Fibroblast of the conjunctiva (primary cell): ENCODE results near the gene SDK2.

Source experiments
- DNase-seq: peaks from one replicate; pipeline ENCODE4 v3.0.0-alpha.2; 2010; ENCODE audit warnings: low read depth

The SDK2 gene

DNA sequence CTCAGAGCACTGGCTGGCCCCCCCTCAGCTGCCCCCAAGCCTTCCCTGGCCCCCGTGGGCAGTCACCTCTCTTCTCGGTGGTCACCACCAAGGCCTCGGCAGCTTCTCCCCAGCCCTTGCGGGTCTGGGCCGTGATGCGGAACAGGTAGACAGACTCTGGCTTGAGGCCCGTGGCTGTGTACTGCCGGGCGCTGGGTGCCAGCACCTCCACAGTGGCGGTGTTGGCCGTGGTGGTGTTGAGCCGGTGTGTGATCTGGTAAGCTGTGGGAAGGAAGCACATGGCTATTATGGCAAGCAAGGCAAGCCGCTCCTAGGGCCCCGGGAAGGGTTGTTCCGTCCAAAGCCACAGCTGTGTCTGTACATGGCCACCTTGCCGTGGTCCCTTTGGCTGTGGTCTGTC, 254.0 kb downstream of the SDK2 start:
- DNase-seq = no peak

DNA sequence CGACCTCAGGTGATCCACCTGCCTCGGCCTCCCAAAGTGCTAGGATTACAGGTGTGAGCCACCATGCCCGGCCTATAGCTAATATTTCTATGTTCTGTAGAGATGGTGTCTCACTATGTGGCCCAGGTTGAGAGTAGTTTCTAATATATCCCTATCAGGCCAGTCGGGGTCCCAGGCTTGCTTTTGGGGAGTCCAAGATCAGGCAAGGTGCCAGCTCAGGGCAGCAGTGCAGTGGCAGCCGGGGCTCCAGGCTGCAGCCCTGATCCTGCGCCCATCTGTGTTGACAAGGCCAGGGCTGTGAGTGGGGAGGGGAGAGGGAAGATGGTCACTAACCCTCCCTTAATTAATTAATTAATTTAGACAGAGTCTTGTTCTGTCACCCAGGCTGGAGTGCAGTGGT, 254.8 kb downstream of the SDK2 start:
- no peak for DNase-seq

DNA sequence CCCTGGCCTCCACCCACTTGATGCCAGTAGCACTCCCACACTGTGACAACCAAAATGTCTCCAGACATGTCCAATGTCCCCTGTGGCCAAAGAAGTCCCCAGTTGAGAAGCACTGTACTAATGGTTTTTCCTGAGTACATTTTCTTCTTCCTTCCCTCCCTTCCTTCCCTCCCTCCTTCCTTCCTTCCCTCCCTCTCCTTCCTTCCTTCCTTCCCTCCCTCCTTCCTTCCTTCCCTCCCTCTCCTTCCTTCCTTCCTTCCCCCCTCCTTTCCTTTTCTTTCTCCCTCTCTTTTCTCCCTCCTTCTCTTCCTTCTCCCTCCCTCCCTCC, 255.7 kb downstream of the SDK2 start:
- DNase-seq = no peak

DNA sequence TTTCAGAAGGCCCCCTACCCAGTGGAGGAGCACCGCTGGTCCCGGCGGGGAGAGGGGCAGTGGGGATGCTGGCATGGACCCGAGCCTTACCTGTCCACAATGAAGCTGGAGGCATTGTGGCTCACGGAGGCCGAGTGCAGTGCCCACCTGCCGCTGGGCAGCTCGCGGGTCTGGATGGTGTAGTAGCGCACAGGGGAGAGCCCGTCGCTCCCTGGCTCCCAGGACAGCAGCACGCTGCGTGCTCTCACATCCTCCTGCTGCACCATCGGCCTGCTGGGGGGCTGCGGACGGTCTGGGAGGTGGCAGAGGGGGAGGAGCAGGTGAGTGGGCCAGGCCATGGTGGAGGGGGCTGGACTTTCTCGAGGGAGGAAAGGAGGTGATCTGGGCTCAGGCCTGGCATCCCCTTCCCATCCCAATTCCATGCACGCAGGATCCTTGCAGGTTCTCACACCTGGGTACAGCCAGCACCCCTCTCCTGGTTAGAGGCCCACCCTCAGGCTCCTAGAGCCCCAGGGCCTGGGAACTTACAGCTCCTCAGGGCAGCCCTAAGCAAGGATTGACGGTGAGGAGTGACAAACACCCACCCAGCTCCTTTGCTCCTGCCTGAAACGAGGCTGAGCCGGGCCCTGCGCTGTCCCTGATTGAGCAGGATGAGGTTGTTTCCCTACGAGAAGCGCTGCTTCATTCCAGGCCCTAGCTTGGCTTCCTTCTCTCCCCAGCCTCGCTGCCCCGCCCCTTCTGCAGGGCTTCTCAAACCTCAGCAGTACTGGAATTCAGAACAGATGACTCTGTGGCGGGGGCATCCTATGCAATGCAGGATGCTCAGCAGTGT, 256.3 kb downstream of the SDK2 start:
- no peak for DNase-seq

DNA sequence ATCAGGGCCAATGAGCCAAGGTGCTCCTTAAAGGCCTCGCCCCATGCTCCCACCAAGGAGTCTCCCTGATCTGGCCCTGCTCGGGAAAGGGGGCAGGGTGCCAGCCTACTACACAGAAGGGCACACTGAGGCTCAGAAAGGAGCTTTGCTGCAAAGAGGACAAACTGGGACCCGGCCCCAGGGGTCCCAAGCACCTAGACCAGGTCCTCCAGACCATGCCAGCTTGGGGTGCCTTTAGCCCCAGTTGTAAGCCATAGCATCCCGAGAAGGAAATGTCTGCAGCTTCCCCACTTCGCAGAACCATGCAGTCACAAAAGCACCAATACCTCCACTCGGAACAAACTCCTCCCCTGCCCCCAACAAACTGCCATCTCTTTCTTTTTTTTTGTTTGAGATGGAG, 257.7 kb downstream of the SDK2 start:
- no peak for DNase-seq

DNA sequence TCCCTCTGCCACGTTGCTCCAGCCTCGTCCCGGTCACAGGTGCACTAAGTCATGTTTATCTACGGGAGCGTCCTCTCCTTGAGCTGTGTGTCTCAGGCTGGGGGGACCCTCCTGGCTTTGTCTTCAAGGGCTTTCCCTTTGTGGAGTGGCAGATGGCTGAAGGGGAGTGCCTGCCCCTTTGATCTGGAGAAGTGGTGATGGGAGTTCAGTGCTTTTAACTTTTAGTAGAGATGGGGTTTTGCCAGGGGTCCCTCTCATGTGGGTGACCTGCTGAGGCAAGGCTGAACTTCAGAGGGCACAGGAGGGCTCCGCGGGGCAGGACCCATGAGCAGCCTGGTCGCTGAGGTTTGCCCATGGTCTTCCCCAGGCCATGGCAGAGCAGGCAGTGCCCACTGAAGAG, 259.3 kb downstream of the SDK2 start:
- DNase-seq = no peak

DNA sequence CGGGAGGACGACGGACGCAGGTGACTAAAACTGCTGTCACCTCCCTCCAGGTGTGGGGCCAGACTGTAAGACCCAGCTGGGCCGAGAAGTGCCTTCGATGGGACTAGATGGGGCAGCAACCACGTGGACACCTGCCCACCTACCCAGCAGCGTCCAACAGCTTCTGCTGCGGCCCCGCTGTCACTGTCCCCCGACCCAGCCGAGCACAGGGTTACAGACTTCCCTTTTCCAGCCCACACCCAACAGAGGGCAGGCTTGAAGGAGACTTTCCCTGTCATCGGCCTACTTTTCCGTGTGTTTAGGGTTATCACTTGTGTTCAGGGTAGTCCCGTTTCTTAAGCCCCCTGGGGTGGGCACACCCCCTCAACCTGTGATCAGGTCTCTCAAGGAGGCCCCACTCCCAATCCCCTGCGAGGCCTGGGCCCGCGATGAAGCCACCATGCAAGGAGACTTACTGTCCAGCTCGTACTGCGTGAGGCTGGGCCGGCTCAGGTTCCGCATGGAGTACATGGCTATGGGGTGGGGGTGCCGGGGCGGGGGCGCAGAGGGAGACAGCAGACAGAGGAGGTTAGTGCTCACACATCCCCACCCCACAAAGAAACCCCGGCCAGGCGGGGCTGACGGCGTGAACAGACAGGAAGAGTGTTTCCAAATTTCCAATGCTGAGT, 263.7 kb downstream of the SDK2 start:
- DNase-seq = no peak

DNA sequence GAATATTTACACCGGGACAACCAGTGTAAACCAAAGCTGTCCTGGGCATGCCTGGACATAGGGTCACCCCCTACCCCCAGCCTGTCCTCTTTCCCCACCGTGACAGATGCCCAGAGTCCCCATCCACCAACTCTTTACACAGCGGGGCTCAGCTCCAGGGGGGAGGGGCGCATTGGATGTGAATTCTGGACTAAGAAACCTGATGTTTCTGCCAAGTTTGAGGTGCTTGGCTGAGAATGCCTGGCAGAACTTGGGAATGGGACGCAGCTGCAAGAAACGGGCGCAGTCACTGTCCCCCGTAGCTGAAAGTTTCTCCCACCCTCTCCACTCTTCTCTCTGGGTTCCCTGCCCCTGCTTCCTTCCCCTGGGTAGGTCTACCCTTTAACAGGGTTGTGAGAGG, 264.4 kb downstream of the SDK2 start:
- no peak for DNase-seq

DNA sequence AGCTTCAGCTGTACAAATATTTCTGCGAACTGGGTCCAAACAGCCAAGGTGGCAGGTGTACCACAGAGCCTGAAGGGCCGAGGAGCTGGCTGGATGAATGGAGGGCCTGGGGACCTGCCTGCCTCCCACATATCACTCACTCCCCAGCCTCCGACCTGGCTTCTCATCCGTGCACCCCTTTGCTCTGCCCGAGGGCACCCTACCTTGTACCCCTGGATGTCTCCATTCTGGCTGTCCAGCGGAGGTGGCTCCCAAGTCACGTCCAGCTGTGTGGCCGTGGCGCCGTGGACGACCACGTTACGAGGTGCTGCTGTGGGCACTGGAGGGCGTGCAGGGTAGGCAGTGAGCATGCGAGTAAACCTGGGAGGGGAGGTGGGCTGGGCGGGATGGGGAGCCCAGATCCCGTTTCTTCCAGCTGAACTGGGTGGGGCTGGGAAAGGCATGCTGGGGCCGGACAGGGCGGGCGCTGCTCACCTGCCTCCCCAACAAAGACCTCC, 265.2 kb downstream of the SDK2 start:
- no peak for DNase-seq

DNA sequence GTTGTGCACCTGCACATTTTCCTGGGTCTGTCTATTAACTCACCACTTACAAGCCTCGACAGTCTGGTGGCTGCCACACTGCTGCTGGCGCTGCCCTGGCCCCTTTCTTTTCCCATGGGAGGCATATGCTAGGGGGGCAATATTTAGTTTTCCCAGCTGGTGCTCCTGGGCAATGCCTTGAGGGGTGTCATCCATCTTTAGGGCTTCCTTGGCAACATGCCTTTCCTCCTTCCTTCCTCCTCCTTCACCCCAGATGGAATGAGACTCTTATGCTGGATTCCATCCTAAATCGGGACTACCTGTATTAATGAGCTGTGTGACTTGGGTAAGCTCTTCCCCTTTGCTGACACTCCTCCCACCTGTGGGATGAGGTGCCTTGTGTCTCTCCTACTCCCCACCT, 267.6 kb downstream of the SDK2 start:
- DNase-seq = no peak

DNA sequence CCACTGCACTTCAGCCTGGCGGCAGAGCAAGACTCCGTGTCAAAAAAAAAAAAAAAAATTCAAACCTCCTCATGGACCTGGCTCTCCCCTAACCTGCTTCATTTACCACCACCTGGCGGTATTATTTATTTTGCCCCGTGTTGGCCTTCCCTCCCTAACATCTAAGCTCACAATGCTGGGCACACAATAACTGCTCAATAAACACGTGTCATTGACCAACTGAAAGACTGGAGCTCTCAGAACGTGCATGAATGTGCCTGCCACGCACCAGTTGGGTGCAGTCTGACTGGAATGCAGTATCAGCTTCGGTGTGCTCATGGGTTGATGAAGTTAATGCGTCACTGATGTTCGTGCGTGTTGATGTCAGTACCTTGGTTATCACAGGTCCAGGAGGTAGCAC, 268.1 kb downstream of the SDK2 start:
- DNase-seq = no peak

DNA sequence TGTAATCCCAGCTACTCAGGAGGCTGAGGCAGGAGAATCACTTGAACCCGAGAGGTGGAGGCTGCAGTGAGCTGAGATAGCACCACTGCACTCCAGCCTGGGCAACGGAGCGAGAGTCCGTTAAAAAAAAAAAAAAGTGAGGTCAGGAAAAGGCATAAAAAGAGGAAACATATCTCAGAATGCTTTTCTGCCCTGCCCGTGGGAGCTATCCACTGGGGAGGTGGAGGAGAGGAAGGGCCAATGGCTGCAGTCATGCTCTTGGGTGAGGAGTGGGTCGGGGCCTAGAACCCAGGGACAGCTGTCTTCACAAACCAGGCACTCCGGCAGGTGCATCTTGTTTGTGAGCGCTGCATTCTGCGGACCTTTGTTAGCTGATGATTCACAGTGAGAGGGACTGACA, 272.4 kb downstream of the SDK2 start:
- no peak for DNase-seq

DNA sequence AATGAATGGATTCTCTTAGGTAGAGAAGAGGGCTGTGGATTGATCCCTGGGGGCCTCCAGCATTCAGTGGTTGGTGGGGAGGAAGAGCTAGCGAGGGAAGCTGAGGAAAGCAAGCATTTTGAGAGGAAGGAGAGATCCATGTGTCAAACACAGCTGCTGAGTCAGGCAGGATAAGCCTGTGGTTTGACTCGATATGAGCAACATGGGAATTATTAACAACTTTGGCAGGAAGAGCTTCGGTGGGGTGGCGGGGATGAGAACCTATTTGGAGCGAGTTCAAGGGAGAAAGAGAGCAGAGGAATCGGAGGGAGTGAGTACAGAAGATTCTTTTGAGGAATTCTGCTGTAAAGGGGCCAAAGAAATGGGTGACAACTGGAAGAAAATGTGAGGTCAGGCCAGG, 273.0 kb downstream of the SDK2 start:
- peak; percentile 18 for DNase-seq

DNA sequence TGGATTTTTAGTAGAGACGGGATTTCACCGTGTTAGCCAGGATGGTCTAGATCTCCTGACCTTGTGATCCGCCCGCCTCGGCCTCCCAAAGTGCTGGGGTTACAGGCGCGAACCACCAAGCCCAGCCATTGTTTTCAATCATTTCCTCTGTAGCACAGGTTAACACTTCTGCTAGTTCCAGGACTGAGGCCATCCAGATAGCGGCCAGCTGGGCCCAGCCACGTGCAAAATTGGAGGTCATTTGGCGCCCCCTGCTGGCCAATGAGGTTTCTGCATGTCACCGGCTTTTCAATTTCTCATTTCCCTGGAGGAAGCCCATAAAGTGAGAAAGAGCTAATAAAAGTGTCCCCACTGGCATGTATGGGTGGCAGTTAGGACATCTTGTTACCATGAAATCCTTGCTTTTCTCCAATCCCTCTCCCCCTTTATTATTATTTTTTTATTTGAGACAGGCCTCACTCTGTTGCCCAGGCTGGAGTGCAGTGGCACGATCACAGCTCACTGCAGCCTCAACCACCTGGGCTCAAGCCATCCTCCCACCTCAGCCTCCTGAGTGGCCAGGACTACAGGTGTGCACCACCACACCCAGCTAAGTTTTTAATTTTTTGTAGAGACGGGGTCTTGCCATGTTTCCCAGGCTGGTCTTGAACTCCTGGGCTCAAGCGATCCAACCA, 274.3 kb downstream of the SDK2 start:
- peak; percentile 49 for DNase-seq

DNA sequence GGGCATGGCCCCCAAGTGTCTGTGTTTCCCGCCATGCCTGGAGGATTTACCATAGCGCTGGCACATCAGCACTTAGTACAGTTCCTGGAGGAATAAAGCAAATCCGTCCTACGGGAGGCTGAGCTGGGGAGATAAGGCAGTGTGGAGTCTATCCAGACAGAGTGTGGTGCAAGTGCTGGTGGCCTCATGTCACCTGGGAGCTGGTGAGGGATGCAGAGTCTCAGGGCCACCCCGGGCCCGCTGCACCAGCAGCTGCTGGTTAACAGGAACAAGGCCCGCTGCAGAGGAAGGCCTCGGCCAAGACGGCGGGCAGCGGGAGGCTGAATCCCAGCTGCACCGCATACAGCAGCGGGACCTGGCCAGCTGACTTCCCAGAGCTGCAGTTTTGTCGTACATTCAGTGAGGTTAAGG, 275.1 kb downstream of the SDK2 start:
- no peak for DNase-seq

DNA sequence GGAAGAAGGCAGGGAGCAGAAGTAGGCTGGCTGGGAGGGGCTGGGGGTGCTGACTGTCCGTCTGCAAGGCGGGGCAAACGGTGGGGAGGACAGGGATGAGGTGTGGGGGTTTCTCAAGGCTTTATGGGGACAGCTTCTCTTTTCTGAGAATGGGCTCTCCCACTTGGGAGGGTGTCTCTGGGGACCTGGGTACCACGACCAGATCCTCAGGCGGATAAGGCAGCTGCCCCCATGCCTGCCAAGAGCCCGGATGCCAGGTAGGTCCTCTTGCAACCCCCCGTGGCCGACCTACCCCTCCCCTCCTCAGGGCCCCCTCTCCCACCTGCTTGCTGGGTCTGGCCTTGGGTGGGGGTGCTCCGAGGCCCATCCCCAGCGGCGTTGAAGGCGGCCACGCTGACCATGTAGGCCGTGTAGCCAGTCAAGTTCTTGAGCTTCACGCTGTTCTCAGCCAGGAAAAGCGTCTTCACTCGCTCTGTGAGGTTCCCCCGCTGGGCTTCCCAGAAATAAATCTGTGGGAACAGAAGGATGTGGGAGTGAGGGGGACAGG, 276.1 kb downstream of the SDK2 start:
- no peak for DNase-seq

DNA sequence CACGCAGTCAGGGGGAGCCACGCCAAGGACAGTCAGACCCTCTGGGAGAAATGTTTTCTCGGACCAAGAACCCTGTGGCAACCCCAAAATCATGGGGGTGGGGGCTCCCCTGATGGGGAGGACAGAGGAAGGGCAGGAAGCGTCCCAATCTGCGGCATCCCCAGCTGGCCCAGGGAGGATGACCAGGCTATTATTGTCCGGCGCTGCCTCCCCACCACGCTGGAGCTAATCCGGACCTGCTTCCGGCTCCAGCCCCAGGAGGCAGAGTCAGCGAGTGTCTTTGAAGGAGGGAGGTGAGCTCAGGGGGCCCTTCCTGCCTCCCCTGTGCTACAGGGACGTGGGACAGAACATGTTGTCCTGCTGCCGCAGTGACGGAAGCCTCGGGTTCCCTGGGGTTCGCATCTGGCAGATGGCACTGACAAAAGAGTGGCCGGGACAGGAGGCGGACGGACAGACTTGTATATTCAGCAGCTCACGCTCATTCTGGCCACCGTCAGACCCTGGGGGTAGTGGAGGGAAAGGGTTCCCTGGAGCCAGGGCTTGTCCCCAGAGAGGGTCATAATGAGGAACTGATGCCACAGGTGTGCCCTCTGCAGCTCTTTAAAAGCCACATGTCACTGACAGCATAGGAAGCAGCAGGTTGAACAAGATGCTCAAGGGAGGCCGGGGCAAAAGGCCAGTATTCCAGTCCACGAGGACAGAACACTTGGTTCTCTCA, 278.2 kb downstream of the SDK2 start:
- DNase-seq = no peak

DNA sequence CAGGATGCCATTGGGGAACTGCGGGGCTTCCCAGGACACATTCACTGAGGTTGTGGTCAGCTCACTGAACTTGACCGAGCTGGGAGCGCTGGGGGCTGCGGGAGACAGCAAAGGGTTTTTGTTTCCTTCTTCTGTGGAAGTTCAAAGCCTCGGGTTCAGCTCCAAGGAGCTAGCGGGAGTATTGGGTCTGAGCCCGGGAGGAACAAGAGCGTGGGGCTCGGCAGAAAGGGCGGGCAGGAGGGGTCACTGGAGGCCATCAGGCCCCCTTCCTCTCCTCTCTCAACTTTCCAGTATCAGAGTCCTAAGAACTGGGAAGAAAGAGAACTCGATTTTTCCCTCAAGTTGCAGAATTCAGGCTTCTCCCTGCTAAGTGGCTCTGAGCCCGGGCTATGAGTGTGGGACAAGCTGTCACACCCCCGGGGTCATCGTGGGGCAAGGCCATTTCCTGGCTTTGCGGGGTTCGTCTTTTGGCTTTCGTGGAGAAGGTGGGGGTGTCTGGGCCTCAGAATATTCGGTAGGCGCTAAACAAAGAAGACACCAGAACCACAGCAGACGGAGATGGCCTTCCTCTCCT, 278.9 kb downstream of the SDK2 start:
- DNase-seq = no peak

DNA sequence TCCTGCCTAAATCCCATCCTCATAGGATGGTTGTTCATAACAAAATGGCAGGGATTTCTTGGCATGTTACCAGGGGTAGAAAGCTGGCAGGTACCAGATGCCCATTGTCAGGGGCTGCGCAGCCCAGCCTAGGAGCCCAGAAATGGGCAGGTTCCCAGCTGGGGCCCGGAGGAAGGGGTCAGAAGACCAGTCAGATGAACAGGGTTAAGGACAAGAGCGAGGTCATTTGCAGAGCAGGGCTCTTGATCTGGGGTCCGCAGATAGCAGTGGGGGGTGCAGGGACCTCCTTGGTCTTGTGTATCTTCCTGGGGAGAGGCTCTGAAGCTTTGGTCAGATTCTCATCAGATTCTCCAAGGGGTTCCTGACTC, 280.1 kb downstream of the SDK2 start:
- DNase-seq = no peak

DNA sequence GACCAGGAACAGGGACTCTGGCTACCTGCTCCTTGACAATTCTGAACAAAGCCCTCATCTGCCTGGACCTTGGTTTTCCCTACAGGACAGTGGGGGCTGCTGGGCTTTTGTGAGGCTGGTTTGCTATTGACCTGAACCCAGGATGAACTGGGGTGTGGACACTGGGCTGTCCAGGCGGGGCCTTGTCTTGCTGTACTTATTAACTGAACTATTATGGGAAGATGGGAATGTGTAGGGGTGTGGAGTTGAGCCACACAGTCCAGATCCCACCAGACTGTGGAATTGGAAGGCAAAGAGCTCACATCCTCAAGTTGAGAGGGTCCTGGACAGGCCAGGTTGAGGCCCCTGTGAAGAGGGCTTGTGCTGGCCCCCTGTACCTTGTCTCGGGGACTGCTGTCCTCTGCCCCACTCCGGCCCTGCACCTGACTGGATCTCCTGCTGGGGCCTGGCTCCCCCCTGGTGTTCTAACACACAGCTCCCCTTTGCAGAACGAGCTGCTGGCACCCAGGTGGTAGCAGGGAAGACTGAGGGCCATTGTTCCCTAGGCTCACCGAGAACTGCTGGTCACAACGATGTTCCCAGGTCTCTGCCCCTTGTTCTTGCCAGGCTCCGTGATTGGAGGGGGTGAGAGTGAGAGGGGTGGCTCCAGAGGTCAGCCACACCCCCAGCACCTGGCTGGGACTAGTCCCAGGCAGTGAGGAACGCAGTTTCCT, 280.6 kb downstream of the SDK2 start:
- no peak for DNase-seq

DNA sequence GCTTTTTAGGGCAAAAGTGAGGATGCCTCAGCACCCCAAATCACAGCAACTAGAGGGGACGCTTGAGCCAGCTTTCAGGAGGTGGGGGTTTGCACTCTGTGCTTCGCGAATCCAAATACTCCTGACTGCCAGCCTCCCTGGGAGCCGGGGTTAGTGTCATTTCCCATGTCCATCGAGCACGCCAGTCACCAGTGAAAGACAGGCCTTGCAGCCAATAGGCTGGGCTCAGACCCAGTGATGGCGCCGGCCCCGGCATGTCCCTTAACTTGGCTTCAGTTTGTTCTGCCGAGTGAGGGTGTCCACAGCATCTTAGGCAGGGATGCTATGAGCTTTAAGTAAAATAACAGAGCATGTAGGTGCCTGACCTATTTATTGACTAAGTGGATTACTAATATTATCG, 281.5 kb downstream of the SDK2 start:
- DNase-seq = no peak
